ENCODE data around the gene CDK3.

GRCh38 chr17:76049239-76049638 is 48.6 kb downstream of the CDK3 start:
- TF ChIP-seq POLR2A (IDR thresholded peaks at IDR 0.05; ENCODE audit: low read length) = no peak
- TF ChIP-seq GATA1 (IDR thresholded peaks at IDR 0.05; ENCODE audit: low read depth, low read length) = no peak

Data from erythroblast (primary cell).